ENCODE data around the gene NES. TPM values are rescaled to one million over a fixed set of nuclear protein-coding genes. Genes with fewer than 3 reads are reported as not detected.

Gene NES
- polyA plus RNA-seq, 2 of the 4 experiments (the other 2 are of a cell fraction), result 0.57 to 2.1 TPM

DNA sequence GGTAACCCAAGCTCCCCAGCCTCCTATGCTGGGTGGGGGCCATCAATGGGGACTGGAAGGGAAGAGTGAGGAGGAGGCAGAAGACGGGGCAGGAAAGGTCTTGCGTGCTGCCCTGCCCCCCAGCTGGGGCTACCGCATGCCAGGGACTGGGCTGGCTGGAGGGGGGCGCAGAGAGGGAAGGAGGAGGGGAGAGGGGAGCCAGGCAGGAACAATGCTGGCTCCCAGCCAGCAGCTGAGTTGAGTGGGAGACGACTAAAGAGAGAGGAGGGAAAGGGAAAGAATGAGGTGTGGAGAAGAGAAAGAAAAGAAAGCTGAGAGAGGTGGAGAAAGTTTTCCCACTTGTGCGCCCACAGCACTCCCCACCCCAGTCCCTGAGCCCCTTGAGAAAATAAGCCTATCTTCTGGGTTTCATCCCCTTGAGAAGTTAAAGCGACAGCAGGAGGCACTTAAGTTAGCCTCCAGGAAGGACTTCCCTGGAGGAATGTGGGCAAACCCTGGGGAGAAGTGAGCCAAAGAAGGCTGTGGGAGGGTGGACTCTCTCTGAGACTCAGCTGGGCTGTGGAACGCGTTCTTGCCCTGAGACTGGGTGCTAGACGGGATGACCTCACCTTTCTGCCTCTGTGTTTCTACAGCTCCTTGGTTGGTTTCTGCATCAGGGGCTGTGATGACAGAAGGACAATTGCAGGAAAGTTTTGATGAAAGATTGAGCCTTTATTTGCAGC lies 12.9 kb upstream of the NES start:
- ATAC-seq (no peak), DNase-seq (ENCODE audit: low read depth in 1 of 2, low spot score in 1 of 2) (no peak), FAIRE-seq (no peak)
- Histone ChIP-seq H3K4me3 (no peak overlapping the region), H3K4me1 (peaks cover 52% of the 10 kb centered on the region), H3K27ac (peak overlapping the region in 1 of 2 experiments; percentile 78; a peak in 2 of 6 replicates), H3K4me2 (peak overlapping the region; percentile 98), H3K9me3 (no peaks in the 10 kb centered on the region)
- POLR2A ChIA-PET, result interaction anchor here (0.7 to 2.8 kb wide), 7 partner anchors 16 to 42 kb away, joined by 3 to 15 read pairs (median 5); partner anchors contain the start of genes CRABP2, ISG20L2 and METTL25B
- WGBS (ENCODE audit: missing lambda C conversion rate), result 44% methylated on average over 10 of the region's 10 CpGs
- no peak for TF ChIP-seq SREBF2 (IDR thresholded peaks at IDR 0.05)
- peak; percentile 41; the same call in 1 of the 2 replicates for TF ChIP-seq KDM1A (IDR thresholded peaks at IDR 0.05; ENCODE audit: low read depth)
- CTCF ChIA-PET, result interaction anchor here (0.6 to 52.1 kb wide), 63 partner anchors 14 to 583 kb away, joined by 3 to 2258 read pairs (median 6); partner anchors contain the start of genes CRABP2, HAPLN2, HDGF and INSRR

DNA sequence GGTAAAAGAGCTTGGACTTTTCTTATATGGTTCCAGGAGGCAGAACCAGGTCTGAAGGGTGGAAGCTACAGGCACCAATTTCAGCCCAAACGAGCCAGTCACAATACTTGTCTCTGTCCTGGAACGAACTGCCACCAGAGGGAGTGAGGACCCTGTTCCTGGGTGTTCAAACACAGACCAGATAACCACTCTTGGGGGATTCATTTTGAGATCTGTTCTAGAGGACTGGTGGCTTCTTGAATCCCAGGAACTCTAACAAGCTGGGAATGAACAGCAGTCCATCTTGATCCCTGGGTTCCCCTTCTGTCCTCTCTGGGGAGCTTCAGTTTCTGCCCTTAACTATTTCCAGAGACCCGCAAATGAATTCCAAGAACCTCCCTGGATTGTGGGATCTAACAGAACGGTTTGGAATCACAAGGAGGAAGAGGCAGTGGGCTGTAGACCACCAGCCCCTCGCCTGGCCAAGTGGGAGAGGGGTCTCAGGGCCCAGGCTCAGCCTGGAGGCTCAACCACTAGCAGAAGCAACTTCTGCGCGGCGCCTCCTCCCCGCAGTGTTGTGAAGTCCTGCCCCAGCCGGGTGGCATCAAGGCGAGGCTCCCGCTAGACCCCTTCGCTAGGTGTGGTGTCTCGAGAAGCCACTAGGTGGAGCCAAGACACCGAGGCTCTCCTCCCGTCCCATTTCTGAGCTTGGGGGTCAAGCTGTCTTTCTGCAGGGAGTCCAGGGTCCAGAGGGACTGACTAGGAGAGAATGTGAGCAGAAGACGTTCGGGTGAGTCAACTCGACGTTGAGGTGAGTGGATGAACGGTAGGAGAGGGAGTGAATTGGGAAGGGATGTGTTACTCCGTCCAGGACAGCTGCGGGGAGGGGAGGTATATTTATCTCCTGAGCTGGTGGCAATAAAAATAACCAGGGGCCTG lies 12.1 kb upstream of the NES start:
- FAIRE-seq (no peak), DNase-seq (ENCODE audit: low read depth in 1 of 2, low spot score in 1 of 2) (peak; percentile 86 to 92), ATAC-seq (peak; percentile 88 to 93)
- CTCF ChIA-PET, result interaction anchor here (0.6 to 52.1 kb wide), 74 partner anchors 13 to 267 kb away, joined by 3 to 2258 read pairs (median 6); partner anchors contain the start of genes CRABP2, HAPLN2, HDGF and INSRR
- TF ChIP-seq GATA3 (IDR thresholded peaks at IDR 0.05; ENCODE audit: borderline replicate concordance), result no peak
- TF ChIP-seq, protein P1, sequence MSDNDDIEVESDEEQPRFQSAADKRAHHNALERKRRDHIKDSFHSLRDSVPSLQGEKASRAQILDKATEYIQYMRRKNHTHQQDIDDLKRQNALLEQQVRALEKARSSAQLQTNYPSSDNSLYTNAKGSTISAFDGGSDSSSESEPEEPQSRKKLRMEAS (IDR thresholded peaks at IDR 0.05), result peak; percentile 32; the same call in 1 of the 2 replicates
- no peak for TF ChIP-seq KDM5A (IDR thresholded peaks at IDR 0.05)
- TF ChIP-seq RAD21 (conservative IDR thresholded peaks at IDR 0.05 in 1 of 2, IDR thresholded peaks at IDR 0.05 in 1 of 2), result peak; percentile 91 to 97
- no peak for TF ChIP-seq BHLHE40 (IDR thresholded peaks at IDR 0.05; ENCODE audit: low read depth, low read length)
- no peak for TF ChIP-seq ZFP36 (IDR thresholded peaks at IDR 0.05; ENCODE audit: borderline replicate concordance, partially characterized antibody)
- no peak for TF ChIP-seq EHMT2 (IDR thresholded peaks at IDR 0.05; ENCODE audit: low read depth)
- no peak for TF ChIP-seq RFX5 (IDR thresholded peaks at IDR 0.05)
- TF ChIP-seq, protein P2, sequence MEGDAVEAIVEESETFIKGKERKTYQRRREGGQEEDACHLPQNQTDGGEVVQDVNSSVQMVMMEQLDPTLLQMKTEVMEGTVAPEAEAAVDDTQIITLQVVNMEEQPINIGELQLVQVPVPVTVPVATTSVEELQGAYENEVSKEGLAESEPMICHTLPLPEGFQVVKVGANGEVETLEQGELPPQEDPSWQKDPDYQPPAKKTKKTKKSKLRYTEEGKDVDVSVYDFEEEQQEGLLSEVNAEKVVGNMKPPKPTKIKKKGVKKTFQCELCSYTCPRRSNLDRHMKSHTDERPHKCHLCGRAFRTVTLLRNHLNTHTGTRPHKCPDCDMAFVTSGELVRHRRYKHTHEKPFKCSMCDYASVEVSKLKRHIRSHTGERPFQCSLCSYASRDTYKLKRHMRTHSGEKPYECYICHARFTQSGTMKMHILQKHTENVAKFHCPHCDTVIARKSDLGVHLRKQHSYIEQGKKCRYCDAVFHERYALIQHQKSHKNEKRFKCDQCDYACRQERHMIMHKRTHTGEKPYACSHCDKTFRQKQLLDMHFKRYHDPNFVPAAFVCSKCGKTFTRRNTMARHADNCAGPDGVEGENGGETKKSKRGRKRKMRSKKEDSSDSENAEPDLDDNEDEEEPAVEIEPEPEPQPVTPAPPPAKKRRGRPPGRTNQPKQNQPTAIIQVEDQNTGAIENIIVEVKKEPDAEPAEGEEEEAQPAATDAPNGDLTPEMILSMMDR (IDR thresholded peaks at IDR 0.05), result peak; percentile 77
- no peak for TF ChIP-seq POLR2AphosphoS2 (conservative IDR thresholded peaks at IDR 0.05; ENCODE audit: low read length)
- TF ChIP-seq JUNB (IDR thresholded peaks at IDR 0.05), result no peak
- TF ChIP-seq ESRRA (IDR thresholded peaks at IDR 0.05; ENCODE audit: borderline replicate concordance, low read length), result no peak
- no peak for TF ChIP-seq KDM1A (IDR thresholded peaks at IDR 0.05; ENCODE audit: low read depth)
- no peak for TF ChIP-seq FOSB (CRISPR knock-in tag; IDR thresholded peaks at IDR 0.05)
- TF ChIP-seq NFE2L2 (conservative IDR thresholded peaks at IDR 0.05; ENCODE audit: low read length), result no peak
- no peak for TF ChIP-seq HOXB13 (CRISPR knock-in tag; IDR thresholded peaks at IDR 0.05; ENCODE audit: low read depth)
- TF ChIP-seq ATOH8 (CRISPR knock-in tag; IDR thresholded peaks at IDR 0.05; ENCODE audit: low read depth), result no peak
- peak; percentile 85 for TF ChIP-seq SMC3 (IDR thresholded peaks at IDR 0.05)
- TF ChIP-seq TFCP2L1 (CRISPR knock-in tag; IDR thresholded peaks at IDR 0.05), result no peak
- TF ChIP-seq MAZ (IDR thresholded peaks at IDR 0.05; ENCODE audit: borderline replicate concordance, low read depth, low read length), result no peak
- Histone ChIP-seq H3K4me2 (peak overlapping the region; percentile 98), H3K4me3 (peak overlapping the region; percentile 36), H3K9me3 (no peaks in the 10 kb centered on the region), H3K27ac (peak overlapping the region; percentile 57 to 78; a peak in 5 of 6 replicates), H3K4me1 (peaks cover 55% of the 10 kb centered on the region)
- 4% methylated on average over 16 of the region's 23 CpGs for WGBS (ENCODE audit: missing lambda C conversion rate)
- POLR2A ChIA-PET, result interaction anchor here (0.6 to 2.8 kb wide), 8 partner anchors 17 to 43 kb away, joined by 3 to 15 read pairs (median 4); partner anchors contain the start of genes CRABP2, ISG20L2 and METTL25B

Measured in A549 (cell line).